IMR-90 (cell line): Measurements from ENCODE around the gene IQCE. TPM values are rescaled to one million over a fixed set of nuclear protein-coding genes. Genes with fewer than 3 reads are reported as not detected.

Experiments
- ATAC-seq: fragments of 200-7000 bp; cut with Tn5 transposase; 2 replicates; pipeline ENCODE4 v1.9.1; 2020; ENCODE audit warnings: low read depth, mild to moderate bottlenecking, moderate library complexity
- BruUV-seq: library from RNA; stranded (reverse); fragments of 400-500 nt; replicated peaks from 2 replicates; lab custom pipeline; 2021; lab: Mats Ljungman, UMichigan
- CTCF ChIA-PET: fragments of 300-600 bp; formaldehyde crosslinking; extraction: SDS; loops from one replicate; lab custom pipeline; 2021; ENCODE audit warnings: antibody characterized with exemption; lab: Yijun Ruan, JAX
- POLR2A ChIA-PET: fragments of 300-600 bp; sonication (Branson Sonifier 250); formaldehyde crosslinking; loops from one replicate; lab custom pipeline; 2022; ENCODE audit warnings: antibody characterized with exemption; ENCODE audit not compliant: unreplicated experiment; lab: Charles Lee
- DNase-seq: peaks from one replicate; pipeline ENCODE4 v3.0.0; 2013
- H2AFZ ChIP-seq: replicated peaks from 2 replicates; pipeline ENCODE3; 2013; ENCODE audit warnings: low read length, mild to moderate bottlenecking; ENCODE audit not compliant: poor library complexity
- H2AK5ac ChIP-seq: 2 replicates; pipeline ENCODE4 v1.6.1; 2013; ENCODE audit warnings: low read depth, low read length, inconsistent platforms
- H2AK9ac ChIP-seq: replicated peaks from 2 replicates; pipeline ENCODE3; 2013; ENCODE audit warnings: mild to moderate bottlenecking, low read depth, low read length, moderate library complexity; ENCODE audit not compliant: poor library complexity
- H2BK120ac ChIP-seq: 2 replicates; pipeline ENCODE4 v1.6.1; 2013; ENCODE audit warnings: low read depth, low read length, inconsistent platforms
- H2BK15ac ChIP-seq: 3 replicates; pipeline ENCODE4 v1.6.1; 2013; ENCODE audit warnings: low read depth, low read length, inconsistent platforms
- H2BK20ac ChIP-seq: 2 replicates; pipeline ENCODE4 v1.6.1; 2013; ENCODE audit warnings: low read depth, mild to moderate bottlenecking, inconsistent platforms, low read length, moderate library complexity
- H2BK5ac ChIP-seq: 2 replicates; pipeline ENCODE4 v1.6.1; 2013; ENCODE audit warnings: mild to moderate bottlenecking, low read depth, low read length, inconsistent platforms; ENCODE audit not compliant: poor library complexity, severe bottlenecking
- H3K14ac ChIP-seq: replicated peaks from 2 replicates; pipeline ENCODE4 v1.6.1; 2013; ENCODE audit warnings: low read depth, low read length, inconsistent platforms
- H3K18ac ChIP-seq: 2 replicates; pipeline ENCODE4 v1.6.1; 2013; ENCODE audit warnings: low read depth, low read length, control low read depth
- H3K23ac ChIP-seq: 2 replicates; pipeline ENCODE4 v1.6.1; 2013; ENCODE audit warnings: low read depth, low read length, inconsistent platforms
- H3K27ac ChIP-seq: 2 replicates; pipeline ENCODE4 v1.5.1; 2013; ENCODE audit warnings: mild to moderate bottlenecking, control low read depth, low read length; ENCODE audit not compliant: insufficient read depth
- H3K27me3 ChIP-seq: 2 replicates; pipeline ENCODE4 v1.6.1; 2013; ENCODE audit warnings: low read length; ENCODE audit not compliant: control insufficient read depth, insufficient read depth
- H3K36me3 ChIP-seq: 2 replicates; pipeline ENCODE4 v1.6.1; 2013; ENCODE audit warnings: low read length, mixed read lengths; ENCODE audit not compliant: control insufficient read depth, insufficient read depth
- H3K4ac ChIP-seq: 2 replicates; pipeline ENCODE4 v1.6.1; 2013; ENCODE audit warnings: low read depth, low read length, inconsistent platforms
- H3K4me1 ChIP-seq: 2 replicates; pipeline ENCODE4 v1.6.1; 2013; ENCODE audit warnings: low read length, mixed read lengths; ENCODE audit not compliant: control insufficient read depth, insufficient read depth
- H3K4me2 ChIP-seq: 2 replicates; pipeline ENCODE4 v1.6.1; 2013; ENCODE audit warnings: low read depth, mild to moderate bottlenecking, control low read depth, low read length, moderate library complexity
- H3K4me3 ChIP-seq: 2 replicates; pipeline ENCODE4 v1.5.1; 2013; ENCODE audit warnings: low read depth, mild to moderate bottlenecking, control low read depth, low read length, moderate library complexity; ENCODE audit not compliant: insufficient read depth
- H3K56ac ChIP-seq: 2 replicates; pipeline ENCODE4 v1.6.1; 2013; ENCODE audit warnings: low read length, inconsistent platforms; ENCODE audit not compliant: insufficient read depth; ENCODE audit errors: extremely low read depth
- H3K79me1 ChIP-seq, 2 experiments: 2 replicates each; pipeline ENCODE4 v1.6.1; 2013; ENCODE audit warnings: low read length in 2 of 2, inconsistent platforms in 1 of 2, low read depth in 1 of 2
- H3K9ac ChIP-seq: 2 replicates; pipeline ENCODE4 v1.6.1; 2013; ENCODE audit warnings: low read depth, low read length, control low read depth
- H3K9me1 ChIP-seq: 2 replicates; pipeline ENCODE4 v1.6.1; 2013; ENCODE audit warnings: low read length, inconsistent platforms; ENCODE audit not compliant: insufficient read depth
- H3K9me3 ChIP-seq: 2 replicates; pipeline ENCODE4 v1.6.1; 2013; ENCODE audit warnings: low read length; ENCODE audit not compliant: control insufficient read depth, insufficient read depth
- H4K20me1 ChIP-seq: 2 replicates; pipeline ENCODE4 v1.6.1; 2013; ENCODE audit warnings: low read length, inconsistent platforms; ENCODE audit not compliant: insufficient read depth
- H4K5ac ChIP-seq: 2 replicates; pipeline ENCODE4 v1.6.1; 2013; ENCODE audit warnings: mild to moderate bottlenecking, low read depth, low read length, control low read depth
- H4K8ac ChIP-seq, 2 experiments: 2 replicates each; pipeline ENCODE4 v1.6.1; 2013; ENCODE audit warnings: low read depth in 2 of 2, low read length in 2 of 2, control low read depth in 1 of 2, inconsistent platforms in 1 of 2
- H4K91ac ChIP-seq: 2 replicates; pipeline ENCODE4 v1.6.1; 2013; ENCODE audit warnings: low read depth, low read length, inconsistent platforms; ENCODE audit not compliant: insufficient read depth
- MXI1 ChIP-seq: IDR thresholded peaks from 2 replicates; pipeline ENCODE4 v1.6.1; 2012; ENCODE audit warnings: low read depth, mild to moderate bottlenecking, low read length, moderate library complexity, borderline replicate concordance
- POLR2A ChIP-seq: IDR thresholded peaks from 2 replicates; pipeline ENCODE4 v1.6.1; 2012; ENCODE audit warnings: mild to moderate bottlenecking, low read depth, low read length
- WGBS, 2 experiments: methylation state at CpG; one replicate each; pipeline versions ENCODE4 v1.1.5 to v1.1.7; 2013; ENCODE audit warnings: missing lambda C conversion rate in 2 of 2; ENCODE audit not compliant: insufficient read length in 1 of 2; ENCODE audit errors: extremely low coverage in 2 of 2; 5-methylcytosine and 5-hydroxymethylcytosine counted together
- dilution Hi-C: fragments of 300-500 bp; cut with HindIII; formaldehyde crosslinking; loops from one replicate; pipeline ENCODE4 v1.14.3; 2018; ENCODE audit warnings: low sequenced_read_pairs; ENCODE audit not compliant: unreplicated experiment
- in situ Hi-C: fragments of 300-500 bp; cut with MboI; formaldehyde crosslinking; loops from 3 replicates; pipeline ENCODE4 v1.14.3; 2019; ENCODE audit warnings: low sequenced_read_pairs, inconsistent platforms, mixed read lengths
- intact Hi-C: fragments of 100-400 bp; cut with micrococcal nuclease; formaldehyde crosslinking; loops from 2 replicates; pipeline ENCODE4 v1.10.0; 2022
- polyA plus RNA-seq, 3 experiments: library from polyadenylated mRNA; depleted of rRNA; stranded (reverse); fragments of >200 nt; gene quantifications; 2 replicates each; pipeline ENCODE4 v1.2.3, GENCODE V29; 2012; ENCODE audit warnings: low replicate concordance in 1 of 3
- total RNA-seq: library from RNA; depleted of rRNA; stranded (reverse); fragments of >200 nt; gene quantifications from 2 replicates; pipeline ENCODE4 v1.2.3, GENCODE V29; 2012

IQCE gene
- total and polyA plus RNA-seq, 2 of the 4 experiments (the other 2 are of a cell fraction), result 5.0 to 6.3 TPM

DNA sequence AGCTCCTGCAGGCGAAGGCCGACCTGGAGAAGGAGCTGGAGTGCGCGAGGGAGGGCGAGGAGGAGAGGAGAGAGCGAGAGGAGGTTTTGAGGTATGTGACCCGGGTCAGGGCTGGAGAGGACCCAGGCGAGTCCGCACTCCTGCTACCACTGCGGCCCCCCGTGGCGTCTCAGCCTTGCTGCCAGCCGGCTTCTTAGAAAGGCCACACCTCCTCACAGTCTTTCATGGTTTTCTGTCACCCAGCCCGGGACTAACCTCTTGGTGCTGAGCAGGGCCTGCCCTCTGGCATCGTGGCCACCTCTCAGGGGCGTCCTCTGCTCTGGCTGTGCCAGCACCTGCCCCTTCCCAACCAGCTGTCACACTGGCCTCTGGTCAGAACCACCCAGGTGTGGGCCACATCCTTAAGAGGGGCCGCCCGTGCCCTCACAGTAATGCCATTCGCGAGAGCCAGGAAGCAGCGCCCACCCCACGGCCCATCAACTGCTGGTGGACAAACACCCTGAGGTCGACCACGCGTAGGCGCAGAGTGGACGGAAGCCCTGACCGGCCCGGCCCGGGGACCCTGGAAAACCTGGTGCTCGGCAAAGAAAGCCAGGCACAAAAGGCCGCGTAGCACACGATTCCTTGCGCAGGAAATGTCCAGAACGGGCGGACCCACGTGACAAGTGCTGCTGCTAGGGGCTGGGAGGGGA, 34.4 kb downstream of the IQCE start:
- Histone ChIP-seq H3K79me1 (no peaks in the 10 kb centered on the region), H3K4me1 (no peaks in the 10 kb centered on the region), H3K27me3 (no peaks in the 10 kb centered on the region), H3K9me3 (no peaks in the 10 kb centered on the region), H3K56ac (no peak overlapping the region), H3K36me3 (peaks cover 34% of the 10 kb centered on the region), H3K14ac (no peak overlapping the region), H2BK15ac (no peak overlapping the region), H2AFZ (no peak overlapping the region), H3K23ac (no peak overlapping the region), H2AK5ac (no peak overlapping the region), H3K9ac (no peak overlapping the region), H4K91ac (no peak overlapping the region), H2BK5ac (no peak overlapping the region), H3K9me1 (no peaks in the 10 kb centered on the region), H4K20me1 (no peaks in the 10 kb centered on the region), H3K4me3 (no peak overlapping the region), H3K4me2 (no peak overlapping the region), H3K4ac (no peak overlapping the region), H2BK20ac (no peak overlapping the region), H4K5ac (no peak overlapping the region), H3K27ac (no peak overlapping the region), H2BK120ac (no peak overlapping the region), H2AK9ac (no peak overlapping the region), H3K18ac (no peak overlapping the region), H4K8ac (no peak overlapping the region)
- ATAC-seq (no peak), DNase-seq (no peak)
- CTCF ChIA-PET, result interaction anchor here (0.6 kb wide), 1 partner anchor 16 kb away, joined by 3 read pairs; no protein-coding TSS in a partner anchor
- dilution Hi-C loops (no loop called here), in situ Hi-C loops (no loop called here), intact Hi-C loops (no loop called here)
- TF ChIP-seq MXI1 (no peak), POLR2A (no peak)
- 92% methylated on average over 30 of the region's 38 CpGs; no CpG with 5 or more reads in 1 of the 2 experiments for WGBS, 2 experiments
- BruUV-seq, result no TSS peak
- POLR2A ChIA-PET, result no interaction called here
